NAMALWA (cell line): Measurements from ENCODE around the gene NANP.
"Not testable (repeated sequence)": the region's sequence is repeated elsewhere in the genome, so short reads cannot be mapped to it uniquely, and the experiment has no call there.

Experiments used
- DNase-seq: peaks from one replicate; pipeline ENCODE4 v3.0.0-alpha.2; 2015; ENCODE audit warnings: low spot score

The NANP gene

GRCh38 chr20:25606094-25606695 is 17.6 kb downstream of the NANP start:
- no peak for DNase-seq

GRCh38 chr20:25605148-25605547 is 18.7 kb downstream of the NANP start:
- DNase-seq = no peak

- DNase-seq = no peak
Measured at GRCh38 chr20:25604611-25605010, 19.2 kb downstream of the NANP start.

GRCh38 chr20:25602914-25603309 is 20.9 kb downstream of the NANP start:
- DNase-seq = not testable (repeated sequence)

- not testable (repeated sequence) for DNase-seq
Measured at GRCh38 chr20:25602191-25602913, 21.5 kb downstream of the NANP start.

- DNase-seq = no peak
Measured at GRCh38 chr20:25601659-25602058, 22.2 kb downstream of the NANP start.

GRCh38 chr20:25600632-25601031 is 23.2 kb downstream of the NANP start:
- no peak for DNase-seq

GRCh38 chr20:25592135-25592852 is 31.5 kb downstream of the NANP start:
- DNase-seq = no peak

GRCh38 chr20:25590778-25591177 is 33.0 kb downstream of the NANP start:
- not testable (repeated sequence) for DNase-seq

GRCh38 chr20:25588491-25588890 is 35.3 kb downstream of the NANP start:
- no peak for DNase-seq

- no peak for DNase-seq
Measured at GRCh38 chr20:25587536-25587935, 36.3 kb downstream of the NANP start.

GRCh38 chr20:25586877-25587276 is 36.9 kb downstream of the NANP start:
- no peak for DNase-seq

GRCh38 chr20:25584905-25585704 is 38.7 kb downstream of the NANP start, which contains the start of gene NINL:
Gene NINL (minus strand): TSS chr20:25585531. CDS start chr20:25526587, 58,944 bp downstream.
- no peak for DNase-seq

GRCh38 chr20:25583607-25584006 is 40.2 kb downstream of the NANP start:
- DNase-seq = not testable (repeated sequence)

GRCh38 chr20:25580711-25581110 is 43.1 kb downstream of the NANP start:
- no peak for DNase-seq

GRCh38 chr20:25579081-25579770 is 44.6 kb downstream of the NANP start:
- no peak for DNase-seq

GRCh38 chr20:25576783-25577530 is 46.9 kb downstream of the NANP start:
- DNase-seq = no peak

- no peak for DNase-seq
Measured at GRCh38 chr20:25574411-25574810, 49.4 kb downstream of the NANP start.

- no peak for DNase-seq
Measured at GRCh38 chr20:25573288-25574251, 50.2 kb downstream of the NANP start.

- no peak for DNase-seq
Measured at GRCh38 chr20:25571817-25572216, 52.0 kb downstream of the NANP start.
